NCI-H524 (cell line): ENCODE results near the gene TMEM198.
A peak's percentile ranks its signal among the peaks of the same experiment; 100 is the strongest.

Source experiments
- DNase-seq, 2 experiments: peaks; one replicate each; lab custom pipeline; 2025; lab: John Stamatoyannopoulos, UW

TMEM198 gene

GRCh38 chr2:219543596-219544358, at the start of gene TMEM198, which contains the start of gene CHPF:
TMEM198 (plus strand) TSS chr2:219544028; CDS start chr2:219544728, 700 bp downstream.
CHPF (minus strand) TSS chr2:219543809; CDS start chr2:219543538, 271 bp downstream.
- DNase-seq = peak; percentile 96 to 98

- DNase-seq = no peak
Observed at GRCh38 chr2:219494952-219495530, 48.8 kb upstream of the TMEM198 start.

DNA sequence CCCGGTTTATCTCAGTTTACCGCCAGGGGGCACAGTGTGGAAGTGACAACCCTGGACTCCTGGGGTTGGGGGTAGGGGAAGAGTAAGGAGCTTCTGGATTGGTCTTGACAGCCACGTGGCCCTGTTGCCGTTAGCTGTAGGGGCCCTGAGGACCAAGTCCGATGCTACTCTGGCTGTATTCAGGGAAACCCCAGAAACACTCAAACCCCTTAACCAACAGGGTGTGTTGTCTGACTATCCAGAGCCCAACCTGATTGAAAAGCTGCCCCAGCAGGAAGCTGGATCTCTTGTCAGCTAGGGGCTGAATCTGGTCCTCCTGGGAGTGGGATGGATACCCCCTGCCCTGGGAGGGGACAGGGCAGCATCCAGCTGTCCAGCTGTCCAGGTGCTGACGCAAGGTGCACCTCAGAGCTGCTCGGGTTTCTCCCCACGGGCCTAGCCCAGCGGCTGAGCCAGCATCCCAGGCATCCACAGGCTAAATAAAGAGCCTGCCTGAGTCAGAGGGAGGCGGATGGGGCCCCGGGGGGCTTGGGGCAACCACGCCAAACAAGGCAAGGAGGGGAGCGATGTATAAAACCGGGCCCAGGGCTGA, 48.2 kb upstream of the TMEM198 start:
- peak; percentile 69 to 85 for DNase-seq

DNA sequence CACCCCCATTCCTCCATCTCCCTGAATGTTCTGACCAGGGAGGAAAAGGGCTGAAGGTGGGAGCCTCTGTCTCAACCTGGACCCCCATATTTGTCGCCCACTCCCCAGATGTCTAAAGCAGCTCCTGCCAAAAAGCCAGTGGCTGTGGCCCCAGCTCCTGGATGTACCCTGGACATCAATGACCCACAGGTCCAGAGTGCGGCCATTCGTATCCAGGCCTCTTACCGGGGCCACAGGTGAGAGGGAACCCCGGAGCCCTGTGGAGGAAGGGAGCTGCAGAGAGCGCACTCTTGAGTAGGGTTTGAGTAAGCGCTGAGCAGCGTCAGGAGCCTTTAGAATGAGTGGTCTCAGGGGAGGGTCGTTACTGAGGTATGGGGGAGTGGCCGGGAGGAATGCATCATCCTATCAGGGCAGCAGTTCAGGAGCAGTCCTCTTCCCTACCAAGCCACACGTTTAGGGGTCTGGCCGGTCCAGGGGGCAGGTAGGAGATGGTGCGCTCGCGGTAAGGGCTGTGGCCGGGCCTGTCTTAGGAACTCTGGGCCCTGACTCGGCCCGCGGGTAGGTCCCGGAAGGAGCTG, 47.5 kb upstream of the TMEM198 start:
- no peak for DNase-seq

DNA sequence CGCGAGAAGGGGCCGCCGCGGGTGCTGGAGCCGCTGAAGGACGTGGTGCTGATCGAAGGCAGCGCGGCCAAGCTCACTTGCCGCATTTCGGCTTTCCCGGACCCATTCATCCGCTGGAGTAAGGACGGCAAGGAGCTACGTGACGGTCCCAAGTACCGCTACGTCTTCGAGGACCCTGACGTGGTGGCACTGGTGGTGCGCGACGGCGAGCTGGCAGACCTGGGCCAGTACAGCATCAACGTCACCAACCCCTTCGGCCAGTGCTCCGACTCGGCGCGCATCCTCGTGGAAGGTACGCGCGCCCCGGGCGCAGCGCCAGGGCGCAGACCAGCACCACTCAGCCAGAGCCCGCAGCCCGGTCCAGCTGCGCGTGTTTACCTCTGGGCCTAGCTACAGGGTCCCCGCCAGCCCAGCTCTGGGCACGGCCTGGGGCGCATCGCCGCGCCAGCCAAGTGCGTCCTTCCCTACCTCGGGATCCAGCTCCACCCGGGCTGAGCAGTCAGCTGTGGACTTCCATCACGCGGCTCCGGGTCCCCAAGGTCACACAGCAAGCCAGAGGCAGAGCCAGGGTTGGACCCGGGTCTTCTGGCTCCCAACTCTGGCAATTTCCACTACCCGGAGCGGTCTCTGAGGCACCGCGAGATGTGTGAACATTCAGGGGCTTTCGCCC, 46.9 kb upstream of the TMEM198 start:
- peak in 1 of 2 experiments; percentile 27 for DNase-seq

DNA sequence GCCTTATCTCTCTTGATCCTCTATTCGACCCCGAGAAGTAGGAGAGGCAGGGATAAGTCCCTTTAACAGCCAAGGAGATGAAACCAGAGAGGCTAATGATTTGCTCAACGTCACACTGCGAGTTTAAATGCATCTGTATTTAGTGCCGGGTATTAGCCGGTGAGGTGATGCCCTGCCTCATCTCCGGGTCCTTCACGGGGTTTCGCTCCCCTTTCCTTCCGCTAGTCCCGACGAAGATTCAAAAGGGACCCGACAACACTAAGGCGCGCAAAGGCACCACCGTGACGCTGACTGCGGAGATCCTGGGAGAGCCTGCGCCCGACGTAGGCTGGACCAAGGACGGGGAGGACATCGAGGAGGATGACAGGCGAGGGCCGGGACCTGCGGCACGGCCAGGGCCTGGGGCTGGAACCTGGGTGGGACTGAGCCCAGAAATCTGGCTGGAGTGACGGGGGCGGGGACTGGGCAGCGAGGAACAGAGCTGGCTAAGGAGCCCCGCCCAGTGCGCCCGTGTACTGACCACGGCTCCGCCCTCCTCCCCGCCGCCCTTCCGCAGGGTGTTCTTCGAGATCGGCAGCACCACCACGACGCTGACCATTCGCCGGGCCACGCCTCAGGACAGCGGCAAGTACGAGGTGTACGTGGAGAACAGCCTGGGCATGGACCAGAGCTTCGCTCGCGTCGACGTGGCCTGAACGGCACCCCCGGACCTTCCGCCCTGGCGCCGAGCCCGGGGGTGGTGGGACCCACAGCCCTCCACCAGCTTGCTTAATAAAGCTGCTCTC, 46.1 kb upstream of the TMEM198 start:
- DNase-seq = no peak

GRCh38 chr2:219498280-219499057, 45.4 kb upstream of the TMEM198 start, which contains the start of gene GMPPA:
GMPPA (plus strand) TSS chr2:219498891; CDS start chr2:219499976, 1,085 bp downstream.
- peak; percentile 95 to 97 for DNase-seq

DNA sequence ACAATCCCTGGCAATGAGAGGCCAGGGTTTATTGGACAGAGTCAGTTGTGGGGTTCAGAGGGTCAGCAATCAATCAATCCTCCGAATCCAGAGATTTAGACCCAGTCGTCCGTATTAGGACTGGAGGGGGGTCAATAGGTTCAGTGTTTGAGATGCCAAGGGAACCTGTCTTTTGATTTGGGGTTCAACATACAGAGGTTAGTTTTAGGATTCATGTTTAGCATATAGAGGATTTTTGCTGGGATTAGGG, 44.8 kb upstream of the TMEM198 start:
- DNase-seq = no peak

GRCh38 chr2:219499555-219499954, 44.3 kb upstream of the TMEM198 start:
- no peak for DNase-seq

GRCh38 chr2:219500135-219500534, 43.7 kb upstream of the TMEM198 start:
- peak in 1 of 2 experiments; percentile 25 for DNase-seq

GRCh38 chr2:219501849-219502248, 42.0 kb upstream of the TMEM198 start:
- DNase-seq = no peak

- DNase-seq = no peak
Observed at GRCh38 chr2:219502618-219503017, 41.2 kb upstream of the TMEM198 start.

- no peak for DNase-seq
Observed at GRCh38 chr2:219505585-219505984, 38.2 kb upstream of the TMEM198 start.

DNA sequence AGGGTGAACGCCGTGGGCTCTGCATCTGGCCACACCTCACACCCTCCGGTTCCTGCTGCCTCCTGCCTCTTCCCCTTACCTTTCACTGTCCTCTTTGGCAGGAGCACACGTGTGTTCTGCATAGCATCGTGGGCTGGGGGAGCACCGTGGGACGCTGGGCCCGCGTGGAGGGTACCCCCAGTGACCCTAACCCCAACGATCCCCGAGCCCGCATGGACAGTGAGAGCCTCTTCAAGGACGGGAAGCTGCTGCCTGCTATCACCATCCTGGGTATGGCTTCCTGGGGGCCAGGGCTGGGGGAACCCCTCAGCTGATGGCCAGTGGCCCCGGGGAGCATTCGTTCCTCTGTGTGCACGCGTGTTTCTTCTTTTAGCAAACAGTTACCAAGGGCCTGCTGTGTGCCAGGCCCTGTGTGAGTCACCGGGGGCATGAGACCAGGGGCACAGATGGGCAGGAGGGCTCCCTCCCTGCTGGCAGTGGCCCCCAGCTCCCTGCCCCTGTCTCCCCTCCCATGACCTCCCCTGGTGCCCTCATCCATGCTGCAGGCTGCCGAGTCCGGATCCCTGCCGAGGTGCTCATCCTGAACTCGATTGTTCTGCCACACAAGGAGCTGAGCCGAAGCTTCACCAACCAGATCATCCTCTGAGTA, 37.6 kb upstream of the TMEM198 start:
- no peak for DNase-seq

GRCh38 chr2:219506802-219507526, 36.9 kb upstream of the TMEM198 start:
- DNase-seq = peak; percentile 67 to 79

GRCh38 chr2:219507581-219508443, 36.0 kb upstream of the TMEM198 start:
- DNase-seq = no peak

DNA sequence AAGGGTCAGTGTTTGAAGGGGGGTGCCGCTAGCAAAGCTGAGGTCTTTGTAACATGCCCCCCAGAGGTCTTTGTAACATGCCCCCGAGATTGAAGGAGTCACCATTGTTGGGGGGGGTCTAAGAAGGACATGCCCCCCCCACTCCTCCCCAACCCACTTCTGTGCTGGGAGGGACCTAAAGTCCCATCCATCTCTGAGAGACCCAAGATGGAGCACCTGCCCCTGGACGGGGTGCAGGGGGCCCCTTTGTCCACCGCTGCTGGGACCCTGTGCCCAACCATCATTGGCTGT, 35.4 kb upstream of the TMEM198 start:
- DNase-seq = no peak

- DNase-seq = peak; percentile 43 to 67
Observed at GRCh38 chr2:219508971-219509779, 34.7 kb upstream of the TMEM198 start.
